ENCODE results near the gene TNKS2. TPM values are rescaled to one million over a fixed set of nuclear protein-coding genes. Genes with fewer than 3 reads are reported as not detected.
"Not testable (repeated sequence)": the region's sequence is repeated elsewhere in the genome, so short reads cannot be mapped to it uniquely, and the experiment has no call there.

TNKS2 gene
- total RNA-seq, 2 donors from 2014 or later, result 38.5 to 43.2 TPM

GRCh38 chr10:91803386-91804125 is 5.3 kb downstream of the TNKS2 start:
- intact Hi-C loops (cut with DNase I), result no loop called here
- WGBS, result 97% methylated on average over 3 of the region's 3 CpGs

GRCh38 chr10:91804126-91804510 is 5.9 kb downstream of the TNKS2 start:
- peak; percentile 27 for TF ChIP-seq POLR2AphosphoS5 (IDR thresholded peaks at IDR 0.05)
- TF ChIP-seq CTCF (IDR thresholded peaks at IDR 0.05), result no peak
- TF ChIP-seq POLR2A (IDR thresholded peaks at IDR 0.05), result no peak
- intact Hi-C loops (cut with DNase I), result no loop called here
- peaks cover 6% of the 10 kb centered on the region for H3K4me1 ChIP-seq (replicated peaks)

More at GRCh38 chr10:91803386-91804125, 5.3 kb downstream of the TNKS2 start:
- Histone ChIP-seq H3K27me3 (replicated peaks; ENCODE audit: insufficient read depth) (no peaks in the 10 kb centered on the region), H3K36me3 (no peaks in the 10 kb centered on the region), H3K4me3 (no peak overlapping the region), H3K27ac (no peak overlapping the region), H3K4me1 (replicated peaks) (peaks cover 6% of the 10 kb centered on the region), H3K9me3 (no peaks in the 10 kb centered on the region)
- no peak for DNase-seq (ENCODE audit: low spot score)
- no peak for TF ChIP-seq CTCF (IDR thresholded peaks at IDR 0.05)
- no peak for TF ChIP-seq POLR2AphosphoS5 (IDR thresholded peaks at IDR 0.05)
- TF ChIP-seq POLR2A (IDR thresholded peaks at IDR 0.05), result no peak

GRCh38 chr10:91805110-91805838 is 7.0 kb downstream of the TNKS2 start:
- DNase-seq (ENCODE audit: low spot score), result no peak
- Histone ChIP-seq H3K4me1 (replicated peaks) (peaks cover 6% of the 10 kb centered on the region), H3K36me3 (no peaks in the 10 kb centered on the region), H3K4me3 (no peak overlapping the region), H3K27me3 (replicated peaks; ENCODE audit: insufficient read depth) (no peaks in the 10 kb centered on the region), H3K27ac (no peak overlapping the region), H3K9me3 (no peaks in the 10 kb centered on the region)
- 95% methylated on average over 2 of the region's 2 CpGs for WGBS
- intact Hi-C loops (cut with DNase I), result loop anchor here (5.0 kb wide), 1 partner anchor 423 kb away; no protein-coding TSS in a partner anchor
- TF ChIP-seq POLR2AphosphoS5 (IDR thresholded peaks at IDR 0.05), result no peak
- TF ChIP-seq POLR2A (IDR thresholded peaks at IDR 0.05), result no peak
- TF ChIP-seq CTCF (IDR thresholded peaks at IDR 0.05), result no peak

More at GRCh38 chr10:91804126-91804510, 5.9 kb downstream of the TNKS2 start:
- DNase-seq (ENCODE audit: low spot score), result no peak
- no peaks in the 10 kb centered on the region for H3K27me3 ChIP-seq (replicated peaks; ENCODE audit: insufficient read depth)
- no peaks in the 10 kb centered on the region for H3K36me3 ChIP-seq
- H3K9me3 ChIP-seq, result no peaks in the 10 kb centered on the region
- no peak overlapping the region for H3K4me3 ChIP-seq
- no peak overlapping the region for H3K27ac ChIP-seq

- intact Hi-C loops (cut with DNase I), result loop anchor here (5.0 kb wide), 1 partner anchor 425 kb away; no protein-coding TSS in a partner anchor
- H3K27me3 ChIP-seq (replicated peaks; ENCODE audit: insufficient read depth); H3K36me3 ChIP-seq; H3K4me1 ChIP-seq (replicated peaks); H3K27ac ChIP-seq; H3K4me3 ChIP-seq; DNase-seq (ENCODE audit: low spot score); H3K9me3 ChIP-seq: not testable (repeated sequence)
- 94% methylated on average over 14 of the region's 14 CpGs for WGBS
Measured at GRCh38 chr10:91807264-91807663, 9.0 kb downstream of the TNKS2 start.

- Histone ChIP-seq H3K36me3 (no peaks in the 10 kb centered on the region), H3K27me3 (replicated peaks; ENCODE audit: insufficient read depth) (no peaks in the 10 kb centered on the region), H3K9me3 (no peaks in the 10 kb centered on the region), H3K4me3 (no peak overlapping the region), H3K27ac (no peak overlapping the region), H3K4me1 (replicated peaks) (no peaks in the 10 kb centered on the region)
- no peak for DNase-seq (ENCODE audit: low spot score)
- no peak for TF ChIP-seq POLR2AphosphoS5 (IDR thresholded peaks at IDR 0.05)
- no peak for TF ChIP-seq CTCF (IDR thresholded peaks at IDR 0.05)
- no peak for TF ChIP-seq POLR2A (IDR thresholded peaks at IDR 0.05)
- intact Hi-C loops (cut with DNase I), result no loop called here
- 57% methylated on average over 1 of the region's 1 CpG for WGBS
Measured at GRCh38 chr10:91813251-91813650, 15.0 kb downstream of the TNKS2 start.

Measured in prostate gland (tissue), 2 donors.